ENCODE measurements around the gene MTA2.
"Not testable (repeated sequence)": the region's sequence is repeated elsewhere in the genome, so short reads cannot be mapped to it uniquely, and the experiment has no call there.

Gene MTA2

GRCh38 chr11:62571493-62571892 lies 30.2 kb downstream of the MTA2 start:
- H3K27ac ChIP-seq (ENCODE audit: low read length); H3K9me3 ChIP-seq (ENCODE audit: control insufficient read depth, low read depth, low read length); H3K4me1 ChIP-seq (ENCODE audit: control insufficient read depth, low read depth, low read length); H3K9ac ChIP-seq (ENCODE audit: low read length); H3K4me3 ChIP-seq (ENCODE audit: low read length); H3K27me3 ChIP-seq (ENCODE audit: control insufficient read depth, insufficient read depth, low read length): not testable (repeated sequence)
- peaks cover 61% of the 10 kb centered on the region for H3K36me3 ChIP-seq (ENCODE audit: control insufficient read depth, low read depth, low read length)

GRCh38 chr11:62570903-62571302 lies 30.8 kb downstream of the MTA2 start:
- not testable (repeated sequence) for H3K27me3 ChIP-seq (ENCODE audit: control insufficient read depth, insufficient read depth, low read length); H3K4me3 ChIP-seq (ENCODE audit: low read length); H3K9me3 ChIP-seq (ENCODE audit: control insufficient read depth, low read depth, low read length); H3K9ac ChIP-seq (ENCODE audit: low read length); H3K27ac ChIP-seq (ENCODE audit: low read length); H3K4me1 ChIP-seq (ENCODE audit: control insufficient read depth, low read depth, low read length)
- H3K36me3 ChIP-seq (ENCODE audit: control insufficient read depth, low read depth, low read length) = peaks cover 64% of the 10 kb centered on the region

- H3K9ac ChIP-seq (ENCODE audit: low read length) = no peak overlapping the region
- H3K4me1 ChIP-seq (ENCODE audit: control insufficient read depth, low read depth, low read length) = peaks cover under 1% of the 10 kb centered on the region
These were observed 32.1 kb downstream of the MTA2 start for GRCh38 chr11:62569611-62570010.

GRCh38 chr11:62567018-62567633 lies 34.5 kb downstream of the MTA2 start:
- Histone ChIP-seq H3K4me3 (ENCODE audit: low read length) (no peak overlapping the region), H3K27ac (ENCODE audit: low read length) (no peak overlapping the region), H3K9ac (ENCODE audit: low read length) (no peak overlapping the region), H3K9me3 (ENCODE audit: control insufficient read depth, low read depth, low read length) (no peaks in the 10 kb centered on the region), H3K4me1 (ENCODE audit: control insufficient read depth, low read depth, low read length) (no peaks in the 10 kb centered on the region), H3K27me3 (ENCODE audit: control insufficient read depth, insufficient read depth, low read length) (no peaks in the 10 kb centered on the region), H3K36me3 (ENCODE audit: control insufficient read depth, low read depth, low read length) (peaks cover 83% of the 10 kb centered on the region)

More at GRCh38 chr11:62569611-62570010, 32.1 kb downstream of the MTA2 start:
- Histone ChIP-seq H3K4me3 (ENCODE audit: low read length) (no peak overlapping the region), H3K36me3 (ENCODE audit: control insufficient read depth, low read depth, low read length) (peaks cover 76% of the 10 kb centered on the region), H3K9me3 (ENCODE audit: control insufficient read depth, low read depth, low read length) (no peaks in the 10 kb centered on the region), H3K27me3 (ENCODE audit: control insufficient read depth, insufficient read depth, low read length) (no peaks in the 10 kb centered on the region), H3K27ac (ENCODE audit: low read length) (no peak overlapping the region)

- no peaks in the 10 kb centered on the region for H3K4me1 ChIP-seq (ENCODE audit: control insufficient read depth, low read depth, low read length)
- H3K27ac ChIP-seq (ENCODE audit: low read length) = no peak overlapping the region
- peaks cover 74% of the 10 kb centered on the region for H3K36me3 ChIP-seq (ENCODE audit: control insufficient read depth, low read depth, low read length)
- H3K4me3 ChIP-seq (ENCODE audit: low read length) = no peak overlapping the region
- H3K9me3 ChIP-seq (ENCODE audit: control insufficient read depth, low read depth, low read length) = no peaks in the 10 kb centered on the region
- H3K27me3 ChIP-seq (ENCODE audit: control insufficient read depth, insufficient read depth, low read length) = no peaks in the 10 kb centered on the region
- no peak overlapping the region for H3K9ac ChIP-seq (ENCODE audit: low read length)
These were observed 35.4 kb downstream of the MTA2 start for GRCh38 chr11:62566247-62566646.

GRCh38 chr11:62565100-62565802 lies 36.4 kb downstream of the MTA2 start:
- peaks cover 8% of the 10 kb centered on the region for H3K4me1 ChIP-seq (ENCODE audit: control insufficient read depth, low read depth, low read length)
- peaks cover 73% of the 10 kb centered on the region for H3K36me3 ChIP-seq (ENCODE audit: control insufficient read depth, low read depth, low read length)
- H3K9me3 ChIP-seq (ENCODE audit: control insufficient read depth, low read depth, low read length) = no peaks in the 10 kb centered on the region
- no peaks in the 10 kb centered on the region for H3K27me3 ChIP-seq (ENCODE audit: control insufficient read depth, insufficient read depth, low read length)
- H3K27ac ChIP-seq (ENCODE audit: low read length) = no peak overlapping the region
- no peak overlapping the region for H3K9ac ChIP-seq (ENCODE audit: low read length)
- no peak overlapping the region for H3K4me3 ChIP-seq (ENCODE audit: low read length)

- not testable (repeated sequence) for H3K9ac ChIP-seq (ENCODE audit: low read length); H3K4me3 ChIP-seq (ENCODE audit: low read length); H3K27ac ChIP-seq (ENCODE audit: low read length); H3K9me3 ChIP-seq (ENCODE audit: control insufficient read depth, low read depth, low read length); H3K27me3 ChIP-seq (ENCODE audit: control insufficient read depth, insufficient read depth, low read length)
- Histone ChIP-seq H3K36me3 (ENCODE audit: control insufficient read depth, low read depth, low read length) (peaks cover 76% of the 10 kb centered on the region), H3K4me1 (ENCODE audit: control insufficient read depth, low read depth, low read length) (peaks cover 28% of the 10 kb centered on the region)
These were observed 39.9 kb downstream of the MTA2 start for GRCh38 chr11:62561677-62562230.

- H3K4me3 ChIP-seq (ENCODE audit: low read length) = no peak overlapping the region
- H3K9me3 ChIP-seq (ENCODE audit: control insufficient read depth, low read depth, low read length) = no peaks in the 10 kb centered on the region
- H3K27ac ChIP-seq (ENCODE audit: low read length) = no peak overlapping the region
- peaks cover 39% of the 10 kb centered on the region for H3K4me1 ChIP-seq (ENCODE audit: control insufficient read depth, low read depth, low read length)
- H3K9ac ChIP-seq (ENCODE audit: low read length) = no peak overlapping the region
- H3K27me3 ChIP-seq (ENCODE audit: control insufficient read depth, insufficient read depth, low read length) = no peaks in the 10 kb centered on the region
- peaks cover 65% of the 10 kb centered on the region for H3K36me3 ChIP-seq (ENCODE audit: control insufficient read depth, low read depth, low read length)
These were observed 41.0 kb downstream of the MTA2 start for GRCh38 chr11:62560566-62561103.

GRCh38 chr11:62559626-62560025 lies 42.0 kb downstream of the MTA2 start:
- not testable (repeated sequence) for H3K9me3 ChIP-seq (ENCODE audit: control insufficient read depth, low read depth, low read length); H3K27me3 ChIP-seq (ENCODE audit: control insufficient read depth, insufficient read depth, low read length); H3K9ac ChIP-seq (ENCODE audit: low read length); H3K27ac ChIP-seq (ENCODE audit: low read length); H3K4me3 ChIP-seq (ENCODE audit: low read length)
- Histone ChIP-seq H3K36me3 (ENCODE audit: control insufficient read depth, low read depth, low read length) (peaks cover 56% of the 10 kb centered on the region), H3K4me1 (ENCODE audit: control insufficient read depth, low read depth, low read length) (peaks cover 39% of the 10 kb centered on the region)

GRCh38 chr11:62559204-62559603 lies 42.5 kb downstream of the MTA2 start:
- Histone ChIP-seq H3K9ac (ENCODE audit: low read length) (no peak overlapping the region), H3K4me3 (ENCODE audit: low read length) (no peak overlapping the region), H3K4me1 (ENCODE audit: control insufficient read depth, low read depth, low read length) (peaks cover 40% of the 10 kb centered on the region), H3K27me3 (ENCODE audit: control insufficient read depth, insufficient read depth, low read length) (no peaks in the 10 kb centered on the region), H3K36me3 (ENCODE audit: control insufficient read depth, low read depth, low read length) (peaks cover 56% of the 10 kb centered on the region), H3K9me3 (ENCODE audit: control insufficient read depth, low read depth, low read length) (no peaks in the 10 kb centered on the region), H3K27ac (ENCODE audit: low read length) (no peak overlapping the region)

GRCh38 chr11:62558669-62559068 lies 43.0 kb downstream of the MTA2 start:
- no peak overlapping the region for H3K27ac ChIP-seq (ENCODE audit: low read length)
- H3K9me3 ChIP-seq (ENCODE audit: control insufficient read depth, low read depth, low read length) = no peaks in the 10 kb centered on the region
- H3K4me3 ChIP-seq (ENCODE audit: low read length) = no peak overlapping the region
- no peak overlapping the region for H3K9ac ChIP-seq (ENCODE audit: low read length)
- no peaks in the 10 kb centered on the region for H3K27me3 ChIP-seq (ENCODE audit: control insufficient read depth, insufficient read depth, low read length)
- peaks cover 45% of the 10 kb centered on the region for H3K4me1 ChIP-seq (ENCODE audit: control insufficient read depth, low read depth, low read length)
- H3K36me3 ChIP-seq (ENCODE audit: control insufficient read depth, low read depth, low read length) = peaks cover 52% of the 10 kb centered on the region
